H9 (cell line): ENCODE data around the gene ZNF248. TPM values are rescaled to one million over a fixed set of nuclear protein-coding genes. Genes with fewer than 3 reads are reported as not detected.

Experiments
- DNase-seq: peaks from one replicate; pipeline ENCODE4 v3.0.0-alpha.2; 2017
- H2AFZ ChIP-seq: one replicate; pipeline ENCODE4 v1.6.1; 2013; ENCODE audit warnings: mild to moderate bottlenecking, low read length, control low read depth, moderate library complexity
- H2AK5ac ChIP-seq: 2 replicates; pipeline ENCODE4 v1.6.1; 2013; ENCODE audit warnings: low read length, control low read depth, mixed read lengths; ENCODE audit not compliant: insufficient read length
- H2BK120ac ChIP-seq: one replicate; pipeline ENCODE4 v1.6.1; 2013; ENCODE audit warnings: low read depth, mild to moderate bottlenecking, low read length, control low read depth, inconsistent platforms; ENCODE audit not compliant: poor library complexity, severe bottlenecking
- H2BK12ac ChIP-seq: 2 replicates; pipeline ENCODE4 v1.6.1; 2013; ENCODE audit warnings: low read length, control low read depth, mixed read lengths, low read depth; ENCODE audit not compliant: insufficient read length
- H2BK15ac ChIP-seq: 2 replicates; pipeline ENCODE4 v1.6.1; 2013; ENCODE audit warnings: low read depth, low read length, control low read depth
- H2BK20ac ChIP-seq: one replicate; pipeline ENCODE4 v1.6.1; 2013; ENCODE audit warnings: low read depth, mild to moderate bottlenecking, low read length, control low read depth, inconsistent platforms; ENCODE audit not compliant: poor library complexity, severe bottlenecking
- H2BK5ac ChIP-seq: 2 replicates; pipeline ENCODE4 v1.6.1; 2013; ENCODE audit warnings: low read length, control low read depth, mixed read lengths; ENCODE audit not compliant: insufficient read length
- H3K14ac ChIP-seq: 2 replicates; pipeline ENCODE4 v1.6.1; 2013; ENCODE audit warnings: low read length, control low read depth; ENCODE audit not compliant: insufficient read depth
- H3K18ac ChIP-seq: 2 replicates; pipeline ENCODE4 v1.6.1; 2013; ENCODE audit warnings: low read depth, mild to moderate bottlenecking, mixed read lengths, low read length, control low read depth; ENCODE audit not compliant: insufficient read length
- H3K23ac ChIP-seq: 2 replicates; pipeline ENCODE4 v1.6.1; 2013; ENCODE audit warnings: low read length, control low read depth, mixed read lengths, low read depth; ENCODE audit not compliant: insufficient read length
- H3K23me2 ChIP-seq: 2 replicates; pipeline ENCODE4 v1.6.1; 2013; ENCODE audit warnings: low read depth, mild to moderate bottlenecking, mixed read lengths, low read length, control low read depth; ENCODE audit not compliant: insufficient read length, poor library complexity, severe bottlenecking
- H3K27ac ChIP-seq: 2 replicates; pipeline ENCODE4 v1.5.1; 2013; ENCODE audit warnings: low read length, control low read depth, mixed read lengths, low read depth; ENCODE audit not compliant: insufficient read length
- H3K27me3 ChIP-seq: 2 replicates; pipeline ENCODE4 v1.6.1; 2013; ENCODE audit warnings: low read length, control low read depth, inconsistent platforms; ENCODE audit not compliant: insufficient read depth
- H3K4ac ChIP-seq: 2 replicates; pipeline ENCODE4 v1.6.1; 2013; ENCODE audit warnings: low read depth, mild to moderate bottlenecking, control low read depth, inconsistent platforms, low read length, moderate library complexity
- H3K4me1 ChIP-seq: 2 replicates; pipeline ENCODE4 v1.6.1; 2013; ENCODE audit warnings: low read length, control low read depth, inconsistent platforms; ENCODE audit not compliant: insufficient read depth
- H3K4me2 ChIP-seq: 2 replicates; pipeline ENCODE4 v1.6.1; 2013; ENCODE audit warnings: low read length, control low read depth, mixed read lengths; ENCODE audit not compliant: insufficient read length, insufficient read depth
- H3K56ac ChIP-seq: 2 replicates; pipeline ENCODE4 v1.6.1; 2013; ENCODE audit warnings: low read depth, mild to moderate bottlenecking, mixed read lengths, low read length, control low read depth; ENCODE audit not compliant: insufficient read length
- H3K79me1 ChIP-seq: 2 replicates; pipeline ENCODE4 v1.6.1; 2013; ENCODE audit warnings: low read depth, mild to moderate bottlenecking, moderate library complexity, low read length, control low read depth, inconsistent platforms; ENCODE audit not compliant: insufficient read depth, poor library complexity, severe bottlenecking
- H3K79me2 ChIP-seq: 2 replicates; pipeline ENCODE4 v1.6.1; 2013; ENCODE audit warnings: low read length, control low read depth, inconsistent platforms; ENCODE audit not compliant: insufficient read depth
- H3K9ac ChIP-seq: 2 replicates; pipeline ENCODE4 v1.6.1; 2013; ENCODE audit warnings: low read length, control low read depth, mixed read lengths; ENCODE audit not compliant: insufficient read length; ENCODE audit errors: extremely low read depth
- H3K9me3 ChIP-seq: one replicate; pipeline ENCODE4 v1.6.1; 2013; ENCODE audit warnings: low read depth, low read length, inconsistent platforms; ENCODE audit not compliant: control insufficient read depth
- H3T11ph ChIP-seq: one replicate; pipeline ENCODE4 v1.6.1; 2013; ENCODE audit warnings: mild to moderate bottlenecking, low read length, control low read depth, inconsistent platforms
- H4K20me1 ChIP-seq: one replicate; pipeline ENCODE4 v1.6.1; 2013; ENCODE audit not compliant: control insufficient read depth, insufficient read length, insufficient read depth
- H4K5ac ChIP-seq: 2 replicates; pipeline ENCODE4 v1.6.1; 2013; ENCODE audit warnings: low read depth, mild to moderate bottlenecking, mixed read lengths, low read length, control low read depth; ENCODE audit not compliant: insufficient read length
- H4K8ac ChIP-seq: replicated peaks from 2 replicates; pipeline ENCODE4 v1.6.1; 2013; ENCODE audit warnings: low read length, control low read depth, mixed read lengths, low read depth; ENCODE audit not compliant: insufficient read length
- H4K91ac ChIP-seq: 2 replicates; pipeline ENCODE4 v1.6.1; 2013; ENCODE audit warnings: low read depth, mild to moderate bottlenecking, moderate library complexity, mixed read lengths, low read length, control low read depth; ENCODE audit not compliant: insufficient read length
- H3K27ac Mint-ChIP-seq, 3 experiments: 2 replicates in 2 of 3; 3 replicates in 1 of 3; pipeline ENCODE4 v1.8.0; 2020 to 2021; ENCODE audit warnings: mixed read lengths in 3 of 3, mild to moderate bottlenecking in 1 of 3, moderate library complexity in 1 of 3
- H3K27me3 Mint-ChIP-seq: 2 replicates; pipeline ENCODE4 v1.8.0; 2021; ENCODE audit warnings: low read depth, mild to moderate bottlenecking, moderate library complexity, mixed read lengths
- H3K36me3 Mint-ChIP-seq, 3 experiments: 2 replicates in 2 of 3; 3 replicates in 1 of 3; pipeline ENCODE4 v1.8.0; 2020 to 2021; ENCODE audit warnings: low read depth in 3 of 3, mixed read lengths in 3 of 3; ENCODE audit not compliant: insufficient read depth in 1 of 3
- H3K4me1 Mint-ChIP-seq, 2 experiments: 2 replicates each; pipeline ENCODE4 v1.8.0; 2020; ENCODE audit warnings: mixed read lengths in 2 of 2
- H3K4me3 Mint-ChIP-seq, 2 experiments: 2 replicates in 1 of 2; 3 replicates in 1 of 2; pipeline ENCODE4 v1.8.0; 2020 to 2021; ENCODE audit warnings: mild to moderate bottlenecking in 2 of 2, mixed read lengths in 2 of 2, moderate library complexity in 1 of 2
- H3K9me3 Mint-ChIP-seq, 2 experiments: 2 replicates in 1 of 2; 3 replicates in 1 of 2; pipeline ENCODE4 v1.8.0; 2020; ENCODE audit warnings: mild to moderate bottlenecking in 2 of 2, mixed read lengths in 2 of 2, moderate library complexity in 1 of 2
- WGBS: extraction: QIAGEN DNeasy Blood & Tissue Kit; methylation state at CpG from one replicate; pipeline ENCODE4 v1.1.7; 2013; ENCODE audit warnings: missing lambda C conversion rate, low lambda C conversion rate, mixed read lengths; ENCODE audit not compliant: insufficient read length; ENCODE audit errors: extremely low coverage; 5-methylcytosine and 5-hydroxymethylcytosine counted together
- total RNA-seq: library from RNA; stranded (reverse); gene quantifications from 2 replicates; pipeline ENCODE4 v1.2.1, GENCODE V29; 2021
- TF ChIP-seq, protein P1 (sequence below): fragments of 200-600 bp; sonication (generic); conservative IDR thresholded peaks from 3 replicates; pipeline ENCODE4 v1.8.0; 2021; ENCODE audit warnings: antibody characterized with exemption, mild to moderate bottlenecking

Gene ZNF248
- total RNA-seq, 1 experiment from 2014 or later, result 5.4 TPM

DNA sequence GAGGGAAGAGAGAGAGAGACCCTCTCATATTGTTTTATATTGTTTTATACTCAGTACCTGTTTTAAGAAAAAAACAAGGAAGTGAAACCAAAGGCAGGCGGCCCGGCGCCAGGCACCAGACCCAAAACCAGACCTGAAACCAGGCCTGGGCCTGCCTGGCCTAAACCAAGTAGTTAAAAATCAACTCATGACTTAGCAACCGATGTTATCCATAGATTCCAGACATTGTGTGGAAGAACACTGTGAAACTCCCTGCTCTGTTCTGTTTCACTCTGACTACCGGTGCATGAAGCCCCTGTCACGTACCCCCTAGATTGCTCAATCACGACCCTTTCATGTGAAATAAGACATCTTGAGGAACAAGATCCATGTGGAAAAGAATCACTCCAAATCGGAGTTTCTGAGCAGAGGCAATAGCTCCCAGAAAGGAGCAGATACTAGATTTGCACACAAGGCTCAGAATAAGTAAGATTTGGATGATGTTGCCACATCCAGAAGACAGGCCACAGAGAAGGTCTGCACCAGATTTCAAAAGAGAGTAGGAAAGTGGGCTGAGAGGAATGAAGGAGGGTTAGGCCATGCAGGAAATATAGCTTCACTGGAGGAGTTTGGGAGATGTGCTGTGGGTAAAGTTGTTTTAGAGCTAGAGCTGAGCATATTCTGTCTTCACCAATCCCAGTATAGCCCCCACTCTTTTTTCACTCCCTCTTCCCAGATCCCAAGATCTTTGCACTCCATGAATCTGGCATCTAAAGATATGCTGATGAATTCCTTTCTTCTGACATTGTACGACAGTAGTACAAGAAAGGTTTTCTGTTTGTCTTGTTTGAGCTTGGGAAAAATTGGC lies 8.8 kb upstream of the ZNF248 start:
- Histone ChIP-seq H3K9me3 (peaks cover 38% of the 10 kb centered on the region), H3K79me2 (no peaks in the 10 kb centered on the region)
- no CpG with 5 or more reads among the region's 9 CpGs for WGBS

More for the DNA sequence above, 8.8 kb upstream of the ZNF248 start:
- no peaks in the 10 kb centered on the region for H3K4me1 ChIP-seq
- no peak overlapping the region for H2BK20ac ChIP-seq
- no peaks in the 10 kb centered on the region for H3K27me3 ChIP-seq
- DNase-seq, result no peak
- no peak overlapping the region for H3K4ac ChIP-seq
- H3K56ac ChIP-seq, result no peak overlapping the region
- no peak overlapping the region for H3K4me2 ChIP-seq
- Mint-ChIP-seq H3K36me3 (peaks cover 4 to 11% (median 9%) of the 10 kb centered on the region in 3 experiments; a peak in 4 of 7 replicates), H3K27me3 (peaks cover 2% of the 10 kb centered on the region; the same call in 1 of the 2 replicates), H3K4me1 (no peaks in the 10 kb centered on the region), H3K4me3 (no peak overlapping the region), H3K9me3 (peaks cover 80 to 88% of the 10 kb centered on the region in 2 experiments), H3K27ac (no peak overlapping the region)
- no peak overlapping the region for H4K5ac ChIP-seq
- H3K27ac ChIP-seq, result no peak overlapping the region
- H3K23me2 ChIP-seq, result no peaks in the 10 kb centered on the region
- H3K79me1 ChIP-seq, result no peaks in the 10 kb centered on the region
- H3K9ac ChIP-seq, result no peak overlapping the region
- H4K91ac ChIP-seq, result no peak overlapping the region
- no peak overlapping the region for H2BK12ac ChIP-seq
- H3K18ac ChIP-seq, result no peak overlapping the region
- no peak overlapping the region for H2BK120ac ChIP-seq
- no peak overlapping the region for H2BK5ac ChIP-seq
- no peaks in the 10 kb centered on the region for H4K20me1 ChIP-seq
- no peak overlapping the region for H2AK5ac ChIP-seq
- H4K8ac ChIP-seq, result no peak overlapping the region
- H2BK15ac ChIP-seq, result no peak overlapping the region
- H3K14ac ChIP-seq, result no peak overlapping the region
- TF ChIP-seq, protein P1, sequence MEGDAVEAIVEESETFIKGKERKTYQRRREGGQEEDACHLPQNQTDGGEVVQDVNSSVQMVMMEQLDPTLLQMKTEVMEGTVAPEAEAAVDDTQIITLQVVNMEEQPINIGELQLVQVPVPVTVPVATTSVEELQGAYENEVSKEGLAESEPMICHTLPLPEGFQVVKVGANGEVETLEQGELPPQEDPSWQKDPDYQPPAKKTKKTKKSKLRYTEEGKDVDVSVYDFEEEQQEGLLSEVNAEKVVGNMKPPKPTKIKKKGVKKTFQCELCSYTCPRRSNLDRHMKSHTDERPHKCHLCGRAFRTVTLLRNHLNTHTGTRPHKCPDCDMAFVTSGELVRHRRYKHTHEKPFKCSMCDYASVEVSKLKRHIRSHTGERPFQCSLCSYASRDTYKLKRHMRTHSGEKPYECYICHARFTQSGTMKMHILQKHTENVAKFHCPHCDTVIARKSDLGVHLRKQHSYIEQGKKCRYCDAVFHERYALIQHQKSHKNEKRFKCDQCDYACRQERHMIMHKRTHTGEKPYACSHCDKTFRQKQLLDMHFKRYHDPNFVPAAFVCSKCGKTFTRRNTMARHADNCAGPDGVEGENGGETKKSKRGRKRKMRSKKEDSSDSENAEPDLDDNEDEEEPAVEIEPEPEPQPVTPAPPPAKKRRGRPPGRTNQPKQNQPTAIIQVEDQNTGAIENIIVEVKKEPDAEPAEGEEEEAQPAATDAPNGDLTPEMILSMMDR, result no peak
- no peak overlapping the region for H3T11ph ChIP-seq
- no peak overlapping the region for H2AFZ ChIP-seq
- H3K23ac ChIP-seq, result no peak overlapping the region
